ENCODE measurements around the gene RUNX3.

DNA sequence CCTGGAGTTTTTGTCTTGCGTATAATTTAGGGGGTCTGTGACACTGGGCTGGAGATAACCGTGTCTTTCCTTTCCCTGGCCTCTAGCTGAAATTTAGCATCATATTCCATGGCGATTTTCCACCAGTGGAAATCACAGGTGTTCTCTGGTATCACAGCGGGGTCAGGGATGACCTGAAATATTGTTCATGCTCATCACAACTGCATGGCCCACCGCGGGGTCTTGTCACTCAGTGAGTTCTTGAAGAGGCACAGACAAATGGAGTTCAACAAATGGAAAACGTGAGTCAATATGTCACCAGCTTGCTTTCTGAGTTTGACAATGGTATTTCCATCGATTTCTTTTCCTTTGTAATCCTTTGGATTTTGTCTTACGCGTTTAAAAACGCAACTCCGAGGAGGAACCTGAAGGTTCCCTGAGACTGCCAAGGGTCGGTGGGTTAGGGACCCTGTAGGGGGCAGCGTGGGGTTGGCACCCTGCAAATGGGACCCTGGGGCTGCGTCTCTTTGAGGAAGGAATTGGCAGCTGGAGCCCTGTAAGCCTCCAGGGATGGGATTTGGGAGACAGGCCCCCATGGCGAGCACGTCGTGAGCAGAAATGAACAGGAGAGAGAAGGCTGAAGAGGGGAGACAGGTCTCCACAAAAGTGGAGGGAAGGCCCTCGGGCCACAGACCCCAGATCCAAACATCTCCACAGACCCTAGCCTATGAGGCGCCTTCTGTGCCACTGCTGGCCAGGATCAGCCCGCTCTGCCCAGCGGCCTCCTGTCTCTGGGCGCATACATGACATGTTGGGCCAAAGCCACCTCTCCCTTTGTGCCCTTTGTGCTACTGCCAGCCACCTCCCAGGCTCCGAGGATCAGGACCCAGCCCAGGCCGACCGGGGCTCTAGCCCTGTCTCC, 32.1 kb upstream of the RUNX3 start:
- TF ChIP-seq, protein P1, sequence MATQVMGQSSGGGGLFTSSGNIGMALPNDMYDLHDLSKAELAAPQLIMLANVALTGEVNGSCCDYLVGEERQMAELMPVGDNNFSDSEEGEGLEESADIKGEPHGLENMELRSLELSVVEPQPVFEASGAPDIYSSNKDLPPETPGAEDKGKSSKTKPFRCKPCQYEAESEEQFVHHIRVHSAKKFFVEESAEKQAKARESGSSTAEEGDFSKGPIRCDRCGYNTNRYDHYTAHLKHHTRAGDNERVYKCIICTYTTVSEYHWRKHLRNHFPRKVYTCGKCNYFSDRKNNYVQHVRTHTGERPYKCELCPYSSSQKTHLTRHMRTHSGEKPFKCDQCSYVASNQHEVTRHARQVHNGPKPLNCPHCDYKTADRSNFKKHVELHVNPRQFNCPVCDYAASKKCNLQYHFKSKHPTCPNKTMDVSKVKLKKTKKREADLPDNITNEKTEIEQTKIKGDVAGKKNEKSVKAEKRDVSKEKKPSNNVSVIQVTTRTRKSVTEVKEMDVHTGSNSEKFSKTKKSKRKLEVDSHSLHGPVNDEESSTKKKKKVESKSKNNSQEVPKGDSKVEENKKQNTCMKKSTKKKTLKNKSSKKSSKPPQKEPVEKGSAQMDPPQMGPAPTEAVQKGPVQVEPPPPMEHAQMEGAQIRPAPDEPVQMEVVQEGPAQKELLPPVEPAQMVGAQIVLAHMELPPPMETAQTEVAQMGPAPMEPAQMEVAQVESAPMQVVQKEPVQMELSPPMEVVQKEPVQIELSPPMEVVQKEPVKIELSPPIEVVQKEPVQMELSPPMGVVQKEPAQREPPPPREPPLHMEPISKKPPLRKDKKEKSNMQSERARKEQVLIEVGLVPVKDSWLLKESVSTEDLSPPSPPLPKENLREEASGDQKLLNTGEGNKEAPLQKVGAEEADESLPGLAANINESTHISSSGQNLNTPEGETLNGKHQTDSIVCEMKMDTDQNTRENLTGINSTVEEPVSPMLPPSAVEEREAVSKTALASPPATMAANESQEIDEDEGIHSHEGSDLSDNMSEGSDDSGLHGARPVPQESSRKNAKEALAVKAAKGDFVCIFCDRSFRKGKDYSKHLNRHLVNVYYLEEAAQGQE (IDR thresholded peaks at IDR 0.05; ENCODE audit: low read depth): no peak
- TF ChIP-seq YY1 (IDR thresholded peaks at IDR 0.05; ENCODE audit: low read depth): no peak
- TF ChIP-seq TEAD4 (IDR thresholded peaks at IDR 0.05): no peak
- TF ChIP-seq, protein P2, sequence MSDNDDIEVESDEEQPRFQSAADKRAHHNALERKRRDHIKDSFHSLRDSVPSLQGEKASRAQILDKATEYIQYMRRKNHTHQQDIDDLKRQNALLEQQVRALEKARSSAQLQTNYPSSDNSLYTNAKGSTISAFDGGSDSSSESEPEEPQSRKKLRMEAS (IDR thresholded peaks at IDR 0.05): no peak
- no peak for TF ChIP-seq EP300 (IDR thresholded peaks at IDR 0.05; ENCODE audit: borderline replicate concordance)
- TF ChIP-seq ZBTB7A (IDR thresholded peaks at IDR 0.05; ENCODE audit: low read depth): no peak
- TF ChIP-seq CEBPB (IDR thresholded peaks at IDR 0.05): no peak
- TF ChIP-seq EGR1 (IDR thresholded peaks at IDR 0.05): no peak
- TF ChIP-seq FOXM1 (IDR thresholded peaks at IDR 0.05; ENCODE audit: borderline replicate concordance, low read depth): no peak
- no peak for TF ChIP-seq NFIC (IDR thresholded peaks at IDR 0.05)
- no peak for TF ChIP-seq RAD21 (IDR thresholded peaks at IDR 0.05; ENCODE audit: low read depth)
- no peak for TF ChIP-seq TAF1 (IDR thresholded peaks at IDR 0.05; ENCODE audit: low read depth)
- TF ChIP-seq TCF12 (IDR thresholded peaks at IDR 0.05; ENCODE audit: low read depth): no peak
- TF ChIP-seq USF1 (IDR thresholded peaks at IDR 0.05): no peak
